PC-3 (cell line): ENCODE data around the gene TMEM117.

ENCODE experiments used
- EZH2 ChIP-seq: fragments of 300-600 bp; sonication (generic); IDR thresholded peaks from one replicate; pipeline ENCODE4 v1.6.1; 2017; ENCODE audit warnings: antibody characterized with exemption, mild to moderate bottlenecking, low read length; ENCODE audit not compliant: unreplicated experiment
- EZH2phosphoT487 ChIP-seq: fragments of 300-600 bp; sonication (generic); IDR thresholded peaks from 2 replicates; pipeline ENCODE4 v1.6.1; 2018; ENCODE audit warnings: mild to moderate bottlenecking, antibody characterized with exemption, low read length, borderline replicate concordance
- TF ChIP-seq, protein P1 (sequence below): fragments of 300-600 bp; sonication (generic); conservative IDR thresholded peaks from 2 replicates; pipeline ENCODE4 v1.5.1; 2017; ENCODE audit warnings: antibody characterized with exemption, low read depth, mild to moderate bottlenecking, low read length

DNA sequence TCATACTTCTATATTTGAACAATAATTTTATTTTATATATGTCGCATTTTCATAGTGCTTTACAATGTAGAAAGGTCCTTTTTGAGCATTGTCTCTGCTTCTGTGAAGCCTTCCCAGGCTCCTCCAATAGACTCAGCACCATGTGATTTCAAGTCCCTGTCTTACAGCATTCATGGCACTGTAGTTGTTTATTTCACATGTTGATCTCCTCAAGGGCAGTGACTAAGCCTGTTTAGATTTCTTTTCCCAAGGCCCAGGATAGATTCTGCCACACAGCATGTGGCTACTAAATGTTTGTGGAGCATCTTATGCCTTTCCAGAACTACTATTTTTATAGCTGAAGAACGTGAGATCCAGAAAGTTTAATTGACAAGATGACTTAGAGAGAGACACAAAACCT lies 391.7 kb downstream of the TMEM117 start:
- TF ChIP-seq, protein P1, sequence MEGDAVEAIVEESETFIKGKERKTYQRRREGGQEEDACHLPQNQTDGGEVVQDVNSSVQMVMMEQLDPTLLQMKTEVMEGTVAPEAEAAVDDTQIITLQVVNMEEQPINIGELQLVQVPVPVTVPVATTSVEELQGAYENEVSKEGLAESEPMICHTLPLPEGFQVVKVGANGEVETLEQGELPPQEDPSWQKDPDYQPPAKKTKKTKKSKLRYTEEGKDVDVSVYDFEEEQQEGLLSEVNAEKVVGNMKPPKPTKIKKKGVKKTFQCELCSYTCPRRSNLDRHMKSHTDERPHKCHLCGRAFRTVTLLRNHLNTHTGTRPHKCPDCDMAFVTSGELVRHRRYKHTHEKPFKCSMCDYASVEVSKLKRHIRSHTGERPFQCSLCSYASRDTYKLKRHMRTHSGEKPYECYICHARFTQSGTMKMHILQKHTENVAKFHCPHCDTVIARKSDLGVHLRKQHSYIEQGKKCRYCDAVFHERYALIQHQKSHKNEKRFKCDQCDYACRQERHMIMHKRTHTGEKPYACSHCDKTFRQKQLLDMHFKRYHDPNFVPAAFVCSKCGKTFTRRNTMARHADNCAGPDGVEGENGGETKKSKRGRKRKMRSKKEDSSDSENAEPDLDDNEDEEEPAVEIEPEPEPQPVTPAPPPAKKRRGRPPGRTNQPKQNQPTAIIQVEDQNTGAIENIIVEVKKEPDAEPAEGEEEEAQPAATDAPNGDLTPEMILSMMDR = no peak
- TF ChIP-seq EZH2 (no peak), EZH2phosphoT487 (no peak)
